Fibroblast of skin of abdomen (primary cell): ENCODE data around the gene SLC43A3. TPM values are rescaled to one million over a fixed set of nuclear protein-coding genes. Genes with fewer than 3 reads are reported as not detected.

Source experiments
- DNase-seq: peaks from one replicate; pipeline ENCODE4 v3.0.0-alpha.2; 2013
- polyA plus RNA-seq, 2 experiments: library from polyadenylated mRNA; unstranded; fragments of 120-200 nt; gene quantifications; one replicate each; pipeline ENCODE4 v1.2.1, GENCODE V29; 2013; ENCODE audit not compliant: insufficient read length in 2 of 2

Gene SLC43A3
- polyA plus RNA-seq (2013, experiment 1 of 2; ENCODE audit: insufficient read length) = 32.9 TPM
- 31.4 TPM for polyA plus RNA-seq (2013, experiment 2 of 2; ENCODE audit: insufficient read length)

DNA sequence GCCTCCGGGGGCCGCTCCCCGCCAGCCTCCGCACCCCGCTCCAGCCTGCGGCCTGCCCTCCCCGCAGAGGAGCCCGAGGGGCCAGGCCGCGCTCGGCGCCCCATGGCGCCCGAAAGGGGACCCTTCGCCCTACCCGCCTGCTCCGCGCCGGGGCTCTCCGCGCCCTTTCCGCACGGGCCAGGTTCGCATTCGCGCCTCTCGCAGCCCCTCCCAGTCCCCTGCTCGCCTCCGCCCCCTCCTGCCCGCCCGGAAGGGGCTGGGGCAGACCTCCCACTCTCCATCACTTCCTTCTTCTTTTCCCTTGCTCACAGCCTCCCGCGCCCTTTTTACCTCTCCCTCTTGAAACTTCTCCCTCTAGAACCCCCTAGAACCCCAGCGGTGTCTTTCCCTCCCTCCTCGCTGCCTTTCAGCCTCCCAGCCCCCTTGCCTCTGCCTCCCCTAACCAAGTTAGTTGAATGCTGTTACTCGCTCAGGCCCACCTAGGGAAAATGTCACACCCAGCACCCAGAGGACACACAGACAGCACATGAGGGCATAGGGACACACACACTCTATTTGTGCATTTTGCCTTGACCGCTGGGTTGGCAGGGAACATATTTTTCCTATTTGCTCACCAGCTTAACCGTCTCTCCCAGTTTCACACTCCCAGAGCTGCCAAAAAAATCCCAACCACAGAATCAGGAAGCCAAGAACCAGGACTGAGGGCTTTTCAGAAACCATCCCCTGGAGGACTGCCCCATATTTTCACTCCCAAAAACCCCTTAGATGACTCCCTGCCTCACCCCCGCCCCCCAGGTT, at the start of gene SLC43A3:
Gene SLC43A3 (minus strand): TSS at position 193 of the 798 bp plus-strand sequence. CDS start 949 bp downstream, outside the sequence.
- peak; percentile 93 for DNase-seq

DNA sequence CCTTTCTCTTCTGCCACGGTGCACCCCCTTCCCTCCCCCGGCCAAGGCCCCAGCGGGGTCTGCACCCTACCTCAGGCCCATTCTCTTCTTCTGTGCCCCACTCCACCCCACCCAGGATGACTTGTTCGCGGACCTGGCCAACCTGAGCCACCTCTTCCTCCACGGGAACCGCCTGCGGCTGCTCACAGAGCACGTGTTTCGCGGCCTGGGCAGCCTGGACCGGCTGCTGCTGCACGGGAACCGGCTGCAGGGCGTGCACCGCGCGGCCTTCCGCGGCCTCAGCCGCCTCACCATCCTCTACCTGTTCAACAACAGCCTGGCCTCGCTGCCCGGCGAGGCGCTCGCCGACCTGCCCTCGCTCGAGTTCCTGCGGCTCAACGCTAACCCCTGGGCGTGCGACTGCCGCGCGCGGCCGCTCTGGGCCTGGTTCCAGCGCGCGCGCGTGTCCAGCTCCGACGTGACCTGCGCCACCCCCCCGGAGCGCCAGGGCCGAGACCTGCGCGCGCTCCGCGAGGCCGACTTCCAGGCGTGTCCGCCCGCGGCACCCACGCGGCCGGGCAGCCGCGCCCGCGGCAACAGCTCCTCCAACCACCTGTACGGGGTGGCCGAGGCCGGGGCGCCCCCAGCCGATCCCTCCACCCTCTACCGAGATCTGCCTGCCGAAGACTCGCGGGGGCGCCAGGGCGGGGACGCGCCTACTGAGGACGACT, 49.3 kb upstream of the SLC43A3 start:
- DNase-seq = no peak

DNA sequence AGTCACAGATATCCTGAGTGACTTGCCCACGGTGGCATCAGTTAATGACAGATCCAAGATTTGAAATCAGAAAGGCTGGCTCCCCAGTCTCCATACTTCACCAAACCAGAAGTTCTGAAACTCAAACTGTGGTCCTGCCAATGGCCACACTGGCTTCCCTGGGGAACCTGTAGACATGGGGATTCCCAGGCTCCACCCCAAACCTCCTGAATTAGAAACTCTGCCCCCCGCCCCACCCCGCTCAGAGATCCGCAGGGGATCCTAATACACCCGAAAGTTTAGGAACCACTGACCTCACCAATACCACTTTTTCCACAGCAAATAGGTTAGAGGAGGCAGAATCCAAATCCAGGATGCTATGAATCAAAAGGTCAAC, 48.7 kb upstream of the SLC43A3 start:
- DNase-seq = no peak

DNA sequence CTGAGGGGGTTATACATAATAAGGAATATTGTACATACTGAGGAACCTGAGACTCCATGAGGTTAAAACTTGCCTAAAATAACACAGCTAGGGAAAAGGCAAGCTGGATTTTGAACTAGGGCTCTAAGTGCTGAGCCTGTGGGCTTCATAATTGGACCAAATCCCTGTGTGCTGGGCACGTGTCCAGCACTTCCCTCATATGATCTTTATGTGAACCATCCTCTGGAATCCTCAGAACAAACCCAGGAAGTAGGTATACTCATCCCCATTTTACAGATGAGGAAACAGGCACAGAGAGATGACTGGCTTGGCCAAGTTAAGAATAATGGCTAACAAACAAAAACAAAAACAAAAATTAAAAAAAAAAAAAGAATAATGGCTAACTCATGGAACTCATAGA, 48.3 kb upstream of the SLC43A3 start:
- no peak for DNase-seq

DNA sequence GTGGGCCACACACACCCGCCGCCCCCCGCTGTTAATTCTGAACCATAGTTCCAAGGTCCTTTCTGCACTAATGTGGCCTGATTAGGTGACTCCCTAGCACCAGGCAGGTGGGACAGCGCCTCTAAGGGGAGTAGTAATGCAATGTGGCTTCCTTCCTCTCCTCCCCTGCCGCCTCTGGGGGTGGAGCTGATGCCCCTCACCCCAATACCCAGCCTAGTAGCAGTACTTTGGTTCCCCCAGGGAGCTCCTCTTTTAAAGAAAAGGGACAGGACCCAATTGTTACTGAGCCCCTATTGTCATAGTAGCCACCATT, 47.8 kb upstream of the SLC43A3 start:
- DNase-seq = no peak

DNA sequence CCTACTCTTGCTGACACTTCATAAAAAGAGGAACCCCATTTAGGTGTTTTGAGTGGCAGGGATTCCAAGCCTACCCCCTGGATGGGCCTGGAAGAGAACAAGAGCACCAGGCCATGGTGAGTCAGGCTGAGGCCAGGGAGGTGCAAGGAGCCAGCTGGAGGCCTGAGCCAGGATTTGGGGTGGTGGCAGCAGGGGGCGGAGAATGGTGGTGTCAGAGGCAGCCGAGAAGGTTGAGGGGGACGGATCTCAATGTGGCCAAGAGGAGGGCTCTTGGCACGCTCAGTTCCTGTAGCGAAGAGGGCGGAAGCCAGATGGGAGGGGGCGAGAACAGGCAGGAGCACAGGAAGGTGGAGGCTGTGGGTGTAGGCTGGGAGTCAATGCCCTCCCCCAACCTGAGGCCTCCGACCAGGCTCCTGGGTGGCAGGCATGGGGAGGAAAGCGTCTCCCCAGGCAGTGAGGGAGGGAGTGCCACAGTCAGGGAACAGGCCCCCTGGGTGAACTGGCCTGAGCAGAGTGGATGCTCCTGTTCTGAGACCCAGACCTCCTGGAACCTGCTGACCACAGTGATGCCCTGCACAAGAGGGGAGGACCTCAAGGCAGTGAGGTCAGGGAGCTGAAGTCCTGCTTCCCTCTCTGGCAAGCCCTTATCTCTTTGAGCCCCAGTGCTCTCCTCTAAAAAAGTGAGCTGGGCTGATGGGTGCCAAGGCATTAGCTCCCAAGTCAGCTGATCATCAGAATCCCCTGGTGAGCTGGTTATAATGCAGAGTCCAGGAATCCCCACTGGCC, 47.3 kb upstream of the SLC43A3 start:
- DNase-seq = no peak

DNA sequence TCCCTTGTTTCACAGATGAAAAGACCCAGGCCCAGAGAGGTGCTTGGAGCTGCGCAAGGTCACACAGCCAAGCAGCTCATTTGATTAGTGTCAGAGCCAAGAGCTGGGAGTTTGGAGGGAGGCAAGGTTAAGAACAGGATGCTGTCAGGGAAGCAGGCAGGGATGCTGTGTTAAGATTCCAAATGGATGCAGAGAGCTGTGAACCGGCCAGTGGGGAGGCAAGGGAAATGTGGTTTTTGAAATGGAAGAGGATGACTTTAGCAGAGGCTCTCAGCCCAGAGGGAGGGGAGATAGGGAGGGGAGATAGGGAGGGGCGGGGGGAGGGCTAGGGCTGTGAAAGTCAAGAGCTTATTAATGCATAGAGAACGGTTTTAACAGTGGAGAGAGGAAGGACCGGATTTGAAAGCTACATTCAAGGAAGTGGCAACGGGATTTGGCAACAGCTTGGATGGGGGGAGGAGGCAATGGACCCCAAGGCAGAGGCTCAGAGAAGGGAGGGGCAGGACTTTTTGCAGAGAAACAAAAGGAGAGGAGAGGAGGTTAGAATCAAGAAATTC, 46.4 kb upstream of the SLC43A3 start:
- DNase-seq = no peak

DNA sequence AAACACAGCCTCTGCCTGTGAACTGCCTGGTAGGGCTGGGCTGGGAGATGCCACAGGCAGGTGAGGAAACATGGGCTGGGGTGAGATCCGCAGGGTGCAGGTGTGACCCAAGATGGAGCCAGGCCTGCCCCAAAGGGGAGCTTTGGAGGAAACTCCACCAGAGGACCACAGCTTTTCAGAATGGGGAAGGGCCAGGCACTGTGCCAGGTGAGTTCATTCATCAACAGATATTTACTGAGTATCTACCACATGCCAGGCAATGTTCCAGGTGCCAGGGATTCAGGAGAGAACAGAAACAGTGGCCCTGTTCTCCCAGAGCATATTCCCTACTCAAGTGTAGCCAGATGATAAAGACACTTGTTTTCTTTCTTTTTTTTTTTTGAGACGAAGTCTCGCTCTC, 44.6 kb upstream of the SLC43A3 start:
- DNase-seq = no peak

DNA sequence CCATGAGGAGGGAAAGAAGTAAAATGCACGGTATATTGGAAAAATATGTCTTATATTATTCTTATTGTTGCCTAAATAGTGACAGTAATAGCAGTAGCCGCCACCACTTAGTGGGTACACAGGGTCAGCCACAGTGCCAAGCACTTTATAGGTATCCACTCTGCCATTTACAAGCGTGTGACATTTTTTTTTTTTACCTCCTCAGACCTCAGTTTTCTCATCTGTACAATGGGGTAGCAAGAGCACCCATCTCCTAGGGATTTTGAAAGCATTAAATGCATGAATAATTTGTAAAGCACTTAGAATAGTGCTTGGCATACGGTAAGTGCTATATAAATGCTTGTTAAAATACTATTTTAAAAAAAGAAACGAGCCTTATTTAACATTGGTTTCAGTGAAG, 42.3 kb upstream of the SLC43A3 start:
- DNase-seq = no peak

DNA sequence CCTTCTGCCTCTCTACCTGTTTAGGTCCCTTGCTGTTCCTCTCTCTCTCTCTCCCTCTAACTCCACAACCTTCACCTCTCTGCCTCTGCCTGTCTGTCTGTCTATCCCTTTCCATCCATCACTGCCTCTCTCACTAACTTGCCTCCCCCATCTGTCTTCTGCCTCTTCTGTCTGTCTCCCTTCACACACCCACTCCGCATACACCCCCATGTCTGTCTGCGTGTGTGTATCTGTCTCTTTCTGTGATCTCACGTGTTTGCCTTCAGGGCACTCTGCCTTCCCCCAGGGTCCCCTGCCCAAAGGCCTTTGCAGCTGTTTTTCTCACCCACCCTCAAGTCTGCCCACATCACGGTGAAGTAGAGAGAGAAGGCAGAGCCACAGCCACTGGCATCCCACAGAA, 41.4 kb upstream of the SLC43A3 start:
- no peak for DNase-seq

DNA sequence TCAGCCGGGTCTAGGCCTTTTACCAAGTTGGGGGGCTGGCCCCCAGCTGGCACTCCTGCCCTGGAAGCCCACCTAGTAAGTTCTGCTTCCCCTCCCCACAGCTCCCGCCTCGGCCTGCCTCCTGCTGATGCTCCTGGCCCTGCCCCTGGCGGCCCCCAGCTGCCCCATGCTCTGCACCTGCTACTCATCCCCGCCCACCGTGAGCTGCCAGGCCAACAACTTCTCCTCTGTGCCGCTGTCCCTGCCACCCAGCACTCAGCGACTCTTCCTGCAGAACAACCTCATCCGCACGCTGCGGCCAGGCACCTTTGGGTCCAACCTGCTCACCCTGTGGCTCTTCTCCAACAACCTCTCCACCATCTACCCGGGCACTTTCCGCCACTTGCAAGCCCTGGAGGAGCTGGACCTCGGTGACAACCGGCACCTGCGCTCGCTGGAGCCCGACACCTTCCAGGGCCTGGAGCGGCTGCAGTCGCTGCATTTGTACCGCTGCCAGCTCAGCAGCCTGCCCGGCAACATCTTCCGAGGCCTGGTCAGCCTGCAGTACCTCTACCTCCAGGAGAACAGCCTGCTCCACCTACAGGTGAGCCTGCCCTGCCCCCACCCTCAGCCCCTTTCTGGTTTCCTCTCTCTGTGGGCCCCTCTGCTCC, 40.7 kb upstream of the SLC43A3 start:
- DNase-seq = no peak

DNA sequence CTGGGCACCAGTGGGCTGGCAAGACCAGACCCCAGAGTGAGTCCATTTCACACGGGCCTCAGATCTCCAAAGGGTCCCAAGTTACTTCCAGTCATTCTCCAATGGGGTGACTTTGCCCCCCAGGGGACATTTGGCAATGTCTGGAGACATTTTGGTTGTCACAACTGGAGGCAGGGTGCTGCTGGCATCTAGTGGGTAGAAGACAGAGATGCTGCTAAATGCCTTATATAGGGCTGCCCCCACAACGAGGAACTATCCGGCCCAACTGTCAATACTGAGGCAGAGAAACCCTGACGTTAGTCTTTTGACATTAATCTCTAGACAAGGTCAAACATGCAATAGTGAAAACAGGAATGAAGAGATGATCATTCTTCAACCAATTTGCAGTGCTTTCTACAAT, 39.8 kb upstream of the SLC43A3 start:
- DNase-seq = no peak

DNA sequence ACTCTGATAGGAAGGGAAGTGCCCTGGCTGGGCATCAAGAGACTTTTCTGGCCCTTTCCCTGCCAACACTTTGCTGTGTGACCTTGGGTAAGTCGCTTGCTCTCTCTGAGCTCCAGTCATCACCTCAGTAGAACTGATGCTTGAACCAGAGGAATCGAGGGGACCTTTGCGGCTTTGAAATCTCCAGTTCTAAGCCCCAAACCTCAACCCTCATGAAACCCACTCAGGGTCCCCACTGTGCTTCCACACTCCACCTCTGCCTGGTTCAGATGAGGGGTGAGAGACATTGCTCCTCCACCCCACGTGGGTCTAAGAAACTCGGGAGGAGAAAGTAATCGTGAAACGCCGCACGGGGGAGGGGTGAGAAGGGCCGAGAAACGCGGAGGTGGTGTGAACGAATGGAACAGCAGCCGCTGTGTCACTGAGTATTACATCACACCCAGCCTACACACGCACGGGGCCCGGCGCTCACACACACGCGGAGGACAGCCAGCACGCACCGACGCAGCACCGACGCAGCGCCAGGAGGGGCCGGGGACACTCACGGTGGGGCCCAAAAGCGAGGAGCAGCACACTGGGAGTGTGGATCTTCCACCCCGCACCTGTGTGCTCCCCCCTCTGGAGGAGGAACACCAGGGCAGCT, 37.7 kb upstream of the SLC43A3 start:
- no peak for DNase-seq

DNA sequence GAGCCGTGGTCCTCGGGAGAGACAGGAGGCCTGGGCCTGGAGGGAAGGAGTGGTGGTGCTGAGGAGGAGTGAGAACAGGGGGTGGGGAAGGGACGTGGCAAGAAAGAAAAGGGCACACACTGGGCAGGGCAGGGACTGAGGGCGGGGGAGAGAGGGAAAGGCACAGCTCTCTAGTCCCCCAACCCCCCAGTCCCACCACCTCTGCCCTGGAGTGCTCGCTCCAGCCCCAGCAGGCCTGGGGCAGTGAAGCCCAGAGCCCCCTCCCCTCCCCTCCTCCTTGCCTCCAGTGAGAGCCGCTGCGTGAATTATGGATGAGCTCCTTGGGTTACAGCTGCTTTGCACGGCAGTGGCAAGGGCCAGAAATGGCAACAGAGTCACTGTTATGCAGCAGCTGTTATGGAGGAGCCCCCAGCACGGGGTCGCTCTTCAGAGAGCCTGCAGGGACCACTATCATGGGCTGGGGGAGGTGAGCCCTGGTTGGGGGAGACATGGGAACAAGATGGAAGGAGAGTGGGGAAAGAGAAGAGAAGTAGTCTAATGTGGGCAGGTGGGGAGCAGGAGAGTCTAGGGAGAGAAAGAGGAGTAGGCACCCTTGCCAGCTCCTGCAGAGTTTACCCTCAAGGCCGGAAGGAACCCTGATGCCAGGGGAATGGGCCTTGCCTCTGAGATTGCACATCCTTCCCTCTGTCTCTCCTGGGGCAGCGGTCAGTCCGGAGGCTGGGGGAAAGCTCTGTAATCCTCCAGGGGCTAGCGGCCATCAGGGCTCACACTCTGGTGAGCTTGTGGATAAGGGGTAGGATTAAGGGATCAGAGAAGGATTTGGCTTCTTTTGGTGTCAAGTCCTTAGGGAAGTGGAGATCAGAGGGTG, 37.0 kb upstream of the SLC43A3 start:
- no peak for DNase-seq

DNA sequence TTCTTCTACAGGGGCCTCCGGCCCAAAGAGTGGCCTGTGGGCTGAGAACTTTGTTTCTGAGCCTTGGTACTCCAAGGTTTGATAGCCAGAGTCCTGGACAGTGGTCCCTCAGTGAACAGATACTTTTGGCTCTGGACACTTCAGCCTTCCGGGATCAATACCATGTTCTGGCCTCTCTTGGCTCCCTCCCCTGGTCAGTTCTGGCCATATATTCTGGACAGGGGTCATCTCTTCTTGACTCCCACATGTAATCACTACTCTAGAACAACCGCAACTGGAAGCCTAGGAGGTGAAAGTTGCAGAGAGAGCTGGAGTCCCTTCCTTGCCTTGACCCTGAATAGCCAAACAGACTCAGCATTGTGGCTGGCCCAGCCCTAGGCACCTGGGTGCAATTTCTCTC, 35.7 kb upstream of the SLC43A3 start:
- no peak for DNase-seq

DNA sequence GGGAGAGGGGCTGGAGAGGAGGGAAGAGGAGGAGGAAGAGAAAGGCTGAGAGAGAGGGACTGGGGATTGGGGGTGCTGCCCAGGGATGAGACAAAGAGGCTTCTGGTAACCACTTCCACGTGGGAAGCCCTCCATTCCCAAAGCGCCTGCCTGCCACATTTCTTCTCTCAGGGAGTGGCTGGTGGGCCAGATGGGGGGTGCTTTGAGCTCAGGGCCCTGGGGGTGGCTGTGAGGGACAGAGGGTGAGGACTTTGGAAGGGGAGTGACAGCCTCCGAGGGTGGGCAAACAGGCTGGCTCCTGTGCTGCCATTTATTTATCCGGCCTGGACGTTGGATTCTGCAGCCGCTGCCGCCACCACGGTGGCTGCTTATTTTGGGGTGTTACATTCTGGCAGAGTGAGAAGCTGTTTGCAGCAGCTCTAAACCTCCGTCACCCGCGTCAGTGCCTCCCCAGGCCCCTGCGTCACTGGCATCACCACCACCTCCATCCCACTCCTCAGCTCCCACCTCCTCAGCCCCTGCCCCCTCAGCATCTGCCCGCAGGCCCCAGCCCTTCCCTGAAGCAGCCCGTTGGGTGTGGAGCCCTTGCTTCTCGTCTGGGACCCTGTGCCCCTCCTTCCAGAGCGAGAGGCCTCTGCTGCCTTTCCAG, 35.0 kb upstream of the SLC43A3 start:
- DNase-seq = no peak

DNA sequence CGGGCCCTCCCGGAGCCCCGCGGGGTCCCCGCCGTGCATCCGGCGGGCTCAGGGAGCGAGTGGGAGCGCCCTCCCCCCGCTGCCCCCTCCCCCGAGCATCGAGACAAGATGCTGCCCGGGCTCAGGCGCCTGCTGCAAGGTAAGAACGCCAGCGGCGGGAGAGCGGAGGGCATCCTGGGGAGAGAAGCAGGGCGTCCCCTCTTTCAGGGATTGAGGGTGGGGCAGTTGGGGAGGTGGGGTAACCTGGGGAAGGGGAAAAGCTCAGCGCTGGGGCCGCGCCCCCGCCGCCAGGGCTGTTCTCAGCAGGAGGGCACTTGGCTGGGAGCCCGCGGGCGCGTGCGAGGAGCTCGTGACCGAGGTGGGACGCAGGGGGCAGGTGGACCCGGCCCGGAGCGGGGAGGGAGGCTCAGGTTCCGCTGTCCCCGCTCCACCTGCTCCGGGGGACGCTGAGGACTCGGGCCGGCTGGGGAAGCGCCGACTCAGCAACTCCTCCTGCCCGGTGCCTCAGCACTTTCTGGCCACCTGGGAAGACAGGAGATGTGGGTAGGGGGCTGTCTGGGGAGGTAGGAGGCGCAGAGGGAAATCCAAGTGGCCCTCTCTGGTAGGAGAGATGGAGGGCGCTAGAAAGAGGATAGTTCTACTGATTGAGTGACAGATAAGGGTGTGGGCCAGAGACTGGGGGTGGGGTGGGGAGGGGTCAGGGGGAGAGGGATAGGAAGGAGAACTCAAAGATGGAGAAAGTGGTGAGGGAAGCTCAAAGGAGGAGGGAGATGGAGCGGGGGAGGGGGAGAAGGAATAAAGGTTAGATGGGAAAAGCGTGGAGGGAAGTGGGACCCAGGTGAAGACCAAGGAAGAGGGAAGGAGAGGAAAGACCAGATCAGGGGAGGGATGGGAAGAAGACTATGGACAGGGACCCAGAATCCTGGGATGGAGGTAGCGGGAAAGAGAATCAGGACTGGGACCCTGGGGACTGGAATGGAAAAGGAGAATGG, 34.1 kb upstream of the SLC43A3 start:
- DNase-seq = no peak

DNA sequence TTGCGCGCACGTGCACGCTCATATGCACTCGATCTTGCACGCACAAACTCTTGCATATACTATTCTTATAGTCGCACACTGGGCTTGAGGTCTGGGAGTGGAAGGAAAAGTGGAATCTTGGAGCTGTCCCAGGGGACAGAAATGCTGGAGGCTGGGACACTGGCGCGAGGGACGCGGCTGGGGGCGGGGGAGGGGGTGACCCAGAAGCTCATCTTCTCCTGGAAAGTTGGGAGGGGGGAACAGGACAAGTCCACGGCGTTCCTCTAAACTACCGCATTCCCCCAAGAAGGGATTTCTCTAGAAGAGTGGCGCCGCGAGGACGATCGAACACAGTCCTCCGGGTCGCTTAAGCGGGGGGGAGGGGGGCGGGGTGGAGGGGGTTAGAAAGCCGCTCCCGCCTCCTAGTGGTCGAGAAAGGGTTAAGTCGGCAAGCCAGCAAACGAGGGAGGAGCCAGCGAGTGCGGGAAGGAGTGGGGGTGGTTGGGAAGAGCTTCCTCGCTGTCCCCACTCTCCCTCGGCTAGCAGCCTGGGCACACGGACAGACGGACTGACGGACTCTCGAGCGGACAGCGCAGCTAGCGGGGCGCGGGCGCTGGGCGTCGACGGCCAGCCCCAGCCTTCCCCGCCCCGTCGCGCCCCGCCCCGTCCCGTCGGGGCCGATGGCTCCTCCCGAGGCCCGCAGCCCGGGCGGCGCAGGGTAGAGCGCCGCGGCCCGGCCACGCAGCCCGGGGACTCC, 33.3 kb upstream of the SLC43A3 start, which contains the start of gene RTN4RL2:
Gene RTN4RL2 (plus strand): TSS at position 507 of the 736 bp plus-strand sequence. CDS start 338 bp downstream, outside the sequence.
- peak; percentile 61 for DNase-seq
